Lower leg skin (tissue), 3 donors: ENCODE measurements around the gene LRP6.

Source experiments
- CTCF ChIP-seq, 3 donors: fragments of 450-650 bp; IDR thresholded peaks; one replicate each; pipeline ENCODE4 v1.5.1; 2016; ENCODE audit warnings: antibody characterized with exemption in 3 of 3, mild to moderate bottlenecking in 3 of 3, moderate library complexity in 2 of 3
- POLR2A ChIP-seq, 2 donors: fragments of 450-650 bp; IDR thresholded peaks; one replicate each; pipeline ENCODE4 v1.6.1; 2016 to 2017; ENCODE audit warnings: antibody characterized with exemption in 2 of 2, mild to moderate bottlenecking in 1 of 2, moderate library complexity in 1 of 2

- no peak for TF ChIP-seq CTCF (IDR thresholded peaks at IDR 0.05)
- no peak for TF ChIP-seq POLR2A (IDR thresholded peaks at IDR 0.05)
Measured at GRCh38 chr12:12217018-12217359, 49.9 kb downstream of the LRP6 start.
